Measurements from ENCODE around the gene PPA2.

PPA2 gene

GRCh38 chr4:105458001-105458400 lies 15.9 kb downstream of the PPA2 start:
- Histone ChIP-seq H3K79me2 (ENCODE audit: control insufficient read depth, low read length) (peaks cover 5% of the 10 kb centered on the region; the same call in 1 of the 2 replicates), H3K9me2 (replicated peaks; ENCODE audit: control insufficient read depth, low read length) (no peaks in the 10 kb centered on the region), H3K36me3 (ENCODE audit: control insufficient read depth, low read length) (peaks cover 15% of the 10 kb centered on the region), H4K20me1 (ENCODE audit: control insufficient read depth, insufficient read depth, low read depth, low read length) (no peaks in the 10 kb centered on the region), H3K9me3 (ENCODE audit: control insufficient read depth, insufficient read depth, low read length) (no peaks in the 10 kb centered on the region), H3K27me3 (ENCODE audit: control insufficient read depth, low read length) (no peaks in the 10 kb centered on the region), H3K27ac (ENCODE audit: low read depth, low read length) (no peak overlapping the region), H3K4me3 (ENCODE audit: low read length) (no peak overlapping the region), H3K4me2 (ENCODE audit: low read length) (no peak overlapping the region), H3F3A (ENCODE audit: control insufficient read depth, insufficient read depth) (no peaks in the 10 kb centered on the region), H3K4me1 (ENCODE audit: control insufficient read depth, low read length) (no peaks in the 10 kb centered on the region; the same call in 1 of the 2 replicates)
- no peak for TF ChIP-seq EZH2phosphoT487 (IDR thresholded peaks at IDR 0.05; ENCODE audit: borderline replicate concordance, low read length)
- TF ChIP-seq, protein P1, sequence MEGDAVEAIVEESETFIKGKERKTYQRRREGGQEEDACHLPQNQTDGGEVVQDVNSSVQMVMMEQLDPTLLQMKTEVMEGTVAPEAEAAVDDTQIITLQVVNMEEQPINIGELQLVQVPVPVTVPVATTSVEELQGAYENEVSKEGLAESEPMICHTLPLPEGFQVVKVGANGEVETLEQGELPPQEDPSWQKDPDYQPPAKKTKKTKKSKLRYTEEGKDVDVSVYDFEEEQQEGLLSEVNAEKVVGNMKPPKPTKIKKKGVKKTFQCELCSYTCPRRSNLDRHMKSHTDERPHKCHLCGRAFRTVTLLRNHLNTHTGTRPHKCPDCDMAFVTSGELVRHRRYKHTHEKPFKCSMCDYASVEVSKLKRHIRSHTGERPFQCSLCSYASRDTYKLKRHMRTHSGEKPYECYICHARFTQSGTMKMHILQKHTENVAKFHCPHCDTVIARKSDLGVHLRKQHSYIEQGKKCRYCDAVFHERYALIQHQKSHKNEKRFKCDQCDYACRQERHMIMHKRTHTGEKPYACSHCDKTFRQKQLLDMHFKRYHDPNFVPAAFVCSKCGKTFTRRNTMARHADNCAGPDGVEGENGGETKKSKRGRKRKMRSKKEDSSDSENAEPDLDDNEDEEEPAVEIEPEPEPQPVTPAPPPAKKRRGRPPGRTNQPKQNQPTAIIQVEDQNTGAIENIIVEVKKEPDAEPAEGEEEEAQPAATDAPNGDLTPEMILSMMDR (IDR thresholded peaks at IDR 0.05; ENCODE audit: low read depth, low read length, poor library complexity, severe bottlenecking), result no peak

DNA sequence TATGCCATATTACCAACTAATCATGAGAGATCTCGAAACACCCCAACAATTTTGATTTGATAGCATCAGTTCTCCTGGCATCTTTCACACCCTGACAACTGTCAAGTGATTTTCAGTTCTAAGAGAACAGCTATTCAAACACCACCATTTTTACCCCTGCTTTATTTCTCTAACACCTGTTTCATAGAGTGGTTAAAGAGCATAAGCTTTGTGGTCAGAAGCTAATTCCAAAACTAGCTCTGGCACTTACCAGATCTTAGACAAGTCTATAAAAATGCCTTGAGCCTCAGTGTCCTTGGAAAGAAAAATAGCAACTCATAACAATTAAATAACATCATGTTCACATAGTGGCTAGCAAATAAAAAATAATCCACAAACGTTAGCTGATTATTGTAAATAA lies 17.9 kb downstream of the PPA2 start:
- Histone ChIP-seq H3K27me3 (ENCODE audit: control insufficient read depth, low read length) (no peaks in the 10 kb centered on the region), H3F3A (ENCODE audit: control insufficient read depth, insufficient read depth) (no peaks in the 10 kb centered on the region), H3K4me3 (ENCODE audit: low read length) (no peak overlapping the region), H3K27ac (ENCODE audit: low read depth, low read length) (no peak overlapping the region), H4K20me1 (ENCODE audit: control insufficient read depth, insufficient read depth, low read depth, low read length) (no peaks in the 10 kb centered on the region), H3K79me2 (ENCODE audit: control insufficient read depth, low read length) (peaks cover 5% of the 10 kb centered on the region; the same call in 1 of the 2 replicates), H3K4me1 (ENCODE audit: control insufficient read depth, low read length) (no peaks in the 10 kb centered on the region; the same call in 1 of the 2 replicates), H3K4me2 (ENCODE audit: low read length) (no peak overlapping the region), H3K9me2 (replicated peaks; ENCODE audit: control insufficient read depth, low read length) (no peaks in the 10 kb centered on the region), H3K36me3 (ENCODE audit: control insufficient read depth, low read length) (peaks cover 23% of the 10 kb centered on the region), H3K9me3 (ENCODE audit: control insufficient read depth, insufficient read depth, low read length) (no peaks in the 10 kb centered on the region)
- TF ChIP-seq EZH2phosphoT487 (IDR thresholded peaks at IDR 0.05; ENCODE audit: borderline replicate concordance, low read length), result no peak
- TF ChIP-seq, protein P1 (IDR thresholded peaks at IDR 0.05; ENCODE audit: low read depth, low read length, poor library complexity, severe bottlenecking), result no peak

- Histone ChIP-seq H3K36me3 (ENCODE audit: control insufficient read depth, low read length) (peaks cover 23% of the 10 kb centered on the region), H3K9me3 (ENCODE audit: control insufficient read depth, insufficient read depth, low read length) (no peaks in the 10 kb centered on the region), H3K9me2 (replicated peaks; ENCODE audit: control insufficient read depth, low read length) (no peaks in the 10 kb centered on the region), H3K79me2 (ENCODE audit: control insufficient read depth, low read length) (peaks cover 5% of the 10 kb centered on the region; the same call in 1 of the 2 replicates), H3K27me3 (ENCODE audit: control insufficient read depth, low read length) (no peaks in the 10 kb centered on the region), H3F3A (ENCODE audit: control insufficient read depth, insufficient read depth) (no peaks in the 10 kb centered on the region), H4K20me1 (ENCODE audit: control insufficient read depth, insufficient read depth, low read depth, low read length) (no peaks in the 10 kb centered on the region), H3K4me3 (ENCODE audit: low read length) (no peak overlapping the region), H3K4me1 (ENCODE audit: control insufficient read depth, low read length) (no peaks in the 10 kb centered on the region; the same call in 1 of the 2 replicates), H3K4me2 (ENCODE audit: low read length) (no peak overlapping the region), H3K27ac (ENCODE audit: low read depth, low read length) (no peak overlapping the region)
- no peak for TF ChIP-seq EZH2phosphoT487 (IDR thresholded peaks at IDR 0.05; ENCODE audit: borderline replicate concordance, low read length)
- TF ChIP-seq, protein P1 (IDR thresholded peaks at IDR 0.05; ENCODE audit: low read depth, low read length, poor library complexity, severe bottlenecking), result no peak
Observed at GRCh38 chr4:105455182-105455581, 18.7 kb downstream of the PPA2 start.

All from DOHH2 (cell line).